ENCODE measurements around the gene ABLIM1.

The ABLIM1 gene

DNA sequence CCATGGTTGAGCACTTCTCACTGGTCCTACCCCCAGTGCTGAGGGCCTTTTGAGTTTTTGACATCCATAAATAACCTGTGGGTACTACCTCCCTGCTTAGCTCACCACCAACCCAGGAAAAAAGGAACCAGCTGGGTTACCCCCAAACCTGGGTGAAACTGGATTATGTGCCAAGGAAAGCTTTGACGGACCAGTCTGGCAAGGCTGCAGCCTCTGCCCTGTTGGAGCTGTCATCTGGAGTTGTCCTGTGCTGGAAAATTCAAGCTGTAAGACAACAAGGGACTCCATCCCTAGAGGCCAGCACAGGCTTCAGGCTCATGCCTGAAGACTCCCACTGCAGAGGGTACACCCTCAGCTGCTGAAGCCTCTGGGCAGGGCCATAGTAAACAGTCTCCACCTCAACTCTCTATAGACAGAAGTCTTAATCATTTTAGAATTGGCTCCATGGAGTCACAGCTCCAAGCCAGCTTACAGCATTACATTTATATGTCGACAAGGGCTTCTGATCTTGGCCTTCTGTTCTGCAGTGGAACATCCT lies 138.2 kb downstream of the ABLIM1 start:
- TF ChIP-seq, protein P1, sequence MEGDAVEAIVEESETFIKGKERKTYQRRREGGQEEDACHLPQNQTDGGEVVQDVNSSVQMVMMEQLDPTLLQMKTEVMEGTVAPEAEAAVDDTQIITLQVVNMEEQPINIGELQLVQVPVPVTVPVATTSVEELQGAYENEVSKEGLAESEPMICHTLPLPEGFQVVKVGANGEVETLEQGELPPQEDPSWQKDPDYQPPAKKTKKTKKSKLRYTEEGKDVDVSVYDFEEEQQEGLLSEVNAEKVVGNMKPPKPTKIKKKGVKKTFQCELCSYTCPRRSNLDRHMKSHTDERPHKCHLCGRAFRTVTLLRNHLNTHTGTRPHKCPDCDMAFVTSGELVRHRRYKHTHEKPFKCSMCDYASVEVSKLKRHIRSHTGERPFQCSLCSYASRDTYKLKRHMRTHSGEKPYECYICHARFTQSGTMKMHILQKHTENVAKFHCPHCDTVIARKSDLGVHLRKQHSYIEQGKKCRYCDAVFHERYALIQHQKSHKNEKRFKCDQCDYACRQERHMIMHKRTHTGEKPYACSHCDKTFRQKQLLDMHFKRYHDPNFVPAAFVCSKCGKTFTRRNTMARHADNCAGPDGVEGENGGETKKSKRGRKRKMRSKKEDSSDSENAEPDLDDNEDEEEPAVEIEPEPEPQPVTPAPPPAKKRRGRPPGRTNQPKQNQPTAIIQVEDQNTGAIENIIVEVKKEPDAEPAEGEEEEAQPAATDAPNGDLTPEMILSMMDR (IDR thresholded peaks at IDR 0.05; ENCODE audit: borderline replicate concordance, insufficient read depth, low read depth, low read length), result no peak
- no peak overlapping the region for H3K4me3 ChIP-seq (ENCODE audit: low read depth, low read length)

DNA sequence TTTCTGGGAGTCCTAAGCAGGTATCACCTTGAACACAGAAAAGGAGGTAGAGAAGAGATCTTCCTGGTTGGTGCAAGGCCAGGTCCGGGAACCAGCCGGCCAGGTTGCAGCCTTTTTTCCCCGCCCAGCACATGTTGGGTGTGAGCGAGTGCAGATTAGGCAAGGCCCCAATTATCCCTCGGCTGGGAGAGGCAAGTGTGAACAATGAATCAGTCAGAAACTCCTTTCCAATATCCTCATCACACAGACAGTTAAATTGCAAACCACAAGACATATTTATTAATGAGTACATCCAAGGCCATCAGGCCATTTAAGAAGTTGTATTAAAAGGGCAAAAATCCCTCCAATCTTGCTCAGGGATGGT lies 138.8 kb downstream of the ABLIM1 start:
- H3K4me3 ChIP-seq (ENCODE audit: low read depth, low read length), result no peak overlapping the region
- TF ChIP-seq, protein P1 (IDR thresholded peaks at IDR 0.05; ENCODE audit: borderline replicate concordance, insufficient read depth, low read depth, low read length), result no peak

DNA sequence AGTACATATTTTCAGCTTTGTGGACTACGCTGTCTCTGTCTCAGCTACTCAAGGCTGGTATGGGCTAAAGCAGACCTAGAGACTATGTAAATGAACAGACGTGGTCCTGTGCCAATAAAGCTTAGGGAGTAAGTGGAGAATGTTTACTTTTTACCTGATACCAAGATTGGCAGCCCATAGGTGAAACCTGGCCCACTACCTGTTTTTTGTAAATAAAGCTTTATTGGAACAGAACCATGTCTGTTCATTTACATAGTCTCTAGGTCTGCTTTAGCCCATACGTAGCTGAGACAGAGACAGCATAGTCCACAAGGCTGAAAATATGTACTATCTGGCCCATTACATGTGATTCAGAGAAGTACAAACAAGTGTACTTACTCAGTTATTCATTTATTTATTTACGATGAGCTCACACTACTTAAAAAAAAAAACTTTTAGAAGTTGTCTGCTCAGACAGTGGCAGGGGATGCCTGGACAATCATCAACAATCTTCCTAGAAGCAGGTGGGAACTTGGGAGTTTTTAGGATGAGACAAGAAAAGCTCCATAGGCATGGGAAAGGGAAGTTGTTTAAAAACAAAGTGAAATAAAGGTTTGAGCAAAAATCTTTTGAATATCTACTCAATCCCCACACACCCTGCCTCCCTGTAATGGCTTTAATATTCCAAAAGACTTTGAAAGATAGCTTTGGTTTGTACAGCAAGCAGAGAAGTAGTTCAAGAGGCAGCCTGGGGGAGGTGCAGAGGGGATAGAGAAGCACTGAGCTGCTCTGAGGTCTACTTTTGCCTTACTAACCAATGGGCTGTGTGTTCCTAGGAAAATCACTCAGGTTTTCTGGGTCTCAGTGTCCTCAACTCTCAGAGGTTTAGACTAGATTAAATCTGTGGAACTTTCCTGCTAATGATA lies 139.4 kb downstream of the ABLIM1 start:
- TF ChIP-seq, protein P1 (IDR thresholded peaks at IDR 0.05; ENCODE audit: borderline replicate concordance, insufficient read depth, low read depth, low read length), result no peak
- no peak overlapping the region for H3K4me3 ChIP-seq (ENCODE audit: low read depth, low read length)

DNA sequence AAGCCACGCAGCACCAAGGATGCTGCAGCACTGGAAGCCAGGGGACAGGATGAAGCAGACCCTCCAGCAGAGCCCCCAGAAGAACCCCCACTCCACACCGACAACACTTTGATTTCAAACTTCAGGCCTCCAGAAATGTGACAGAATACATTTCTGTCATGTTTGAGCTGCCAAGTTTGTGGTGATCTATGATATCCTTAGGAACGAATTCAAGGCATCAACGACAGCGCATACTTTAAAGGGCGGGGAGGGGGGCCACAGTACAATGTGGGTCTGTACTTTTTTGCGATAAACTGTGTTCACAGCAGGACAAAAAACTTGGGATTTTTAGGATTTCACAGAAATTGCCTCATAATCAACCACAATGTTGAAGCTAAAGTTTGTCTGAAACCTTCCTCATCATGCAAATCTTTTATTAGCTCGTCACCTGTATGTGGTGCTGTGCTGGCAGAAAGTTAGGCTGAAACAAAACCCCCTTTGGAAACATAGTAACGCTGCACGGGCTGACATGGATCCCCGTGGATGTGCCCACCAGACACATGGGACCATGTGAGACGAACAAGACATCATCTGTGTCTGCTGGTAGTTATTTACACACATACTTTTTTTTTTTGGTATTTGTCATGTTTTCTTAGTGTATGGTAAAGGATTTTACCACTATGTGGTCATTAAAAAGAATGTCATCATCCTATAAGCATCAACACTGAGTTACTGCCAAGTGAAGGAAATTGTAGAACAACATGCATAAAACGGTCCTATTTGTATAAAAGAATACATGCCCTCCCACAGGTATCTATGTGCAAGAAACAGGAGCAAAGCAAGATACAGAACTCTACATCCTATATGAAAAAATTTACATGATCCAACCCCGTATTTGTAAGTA lies 140.5 kb downstream of the ABLIM1 start:
- TF ChIP-seq, protein P1 (IDR thresholded peaks at IDR 0.05; ENCODE audit: borderline replicate concordance, insufficient read depth, low read depth, low read length), result no peak
- H3K4me3 ChIP-seq (ENCODE audit: low read depth, low read length), result no peak overlapping the region

DNA sequence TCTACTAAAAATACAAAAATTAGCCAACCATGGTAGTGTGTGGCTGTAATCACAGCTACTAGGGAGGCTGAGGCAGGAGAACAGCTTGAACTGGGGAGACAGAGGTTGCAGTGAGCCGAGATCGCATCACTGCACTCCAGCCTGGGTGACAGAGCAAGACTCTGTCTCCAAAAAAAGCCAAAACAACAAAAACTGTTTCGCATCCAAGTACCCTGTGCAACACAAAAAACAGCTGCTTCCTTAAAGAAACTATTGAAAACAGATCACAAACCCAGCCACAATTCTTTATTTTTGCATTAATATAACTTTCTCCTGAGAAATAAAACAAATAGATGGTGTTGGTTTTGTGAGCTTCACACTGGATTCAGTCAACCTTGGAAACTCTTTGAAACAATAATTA lies 141.7 kb downstream of the ABLIM1 start:
- no peak overlapping the region for H3K4me3 ChIP-seq (ENCODE audit: low read depth, low read length)
- TF ChIP-seq, protein P1 (IDR thresholded peaks at IDR 0.05; ENCODE audit: borderline replicate concordance, insufficient read depth, low read depth, low read length), result no peak

DNA sequence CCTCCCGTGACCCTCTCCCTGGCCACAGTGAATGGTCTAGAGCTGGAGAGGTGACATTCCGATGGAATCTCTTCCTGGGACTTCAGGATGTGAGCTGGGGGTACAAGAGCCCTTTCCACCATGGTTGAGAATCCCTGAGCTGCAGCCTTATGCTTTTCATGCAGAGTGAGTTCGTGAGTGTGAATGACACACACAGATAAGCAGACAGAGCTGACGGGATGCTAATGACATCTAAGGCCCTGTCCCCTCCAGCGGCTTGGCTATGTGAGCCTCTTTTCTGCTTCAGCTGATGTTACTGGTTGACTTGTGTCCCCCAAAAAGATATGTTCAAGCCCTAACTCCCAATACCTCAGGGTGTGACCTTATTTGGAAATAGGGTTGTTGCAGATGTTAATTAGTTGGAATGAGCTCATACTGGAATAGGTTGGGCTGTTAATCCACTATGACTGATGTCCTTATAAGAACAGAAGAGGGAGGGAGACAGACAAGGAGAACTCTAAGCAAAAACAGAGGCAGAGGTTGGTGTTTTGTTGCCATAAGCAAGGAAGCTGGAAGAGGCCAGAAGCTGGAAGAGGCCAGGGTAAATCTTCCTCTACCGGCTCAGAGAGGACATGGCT lies 142.7 kb downstream of the ABLIM1 start:
- H3K4me3 ChIP-seq (ENCODE audit: low read depth, low read length), result no peak overlapping the region
- TF ChIP-seq, protein P1 (IDR thresholded peaks at IDR 0.05; ENCODE audit: borderline replicate concordance, insufficient read depth, low read depth, low read length), result no peak

All from GM12875 (cell line).